ENCODE results near the gene BTBD9. TPM values are rescaled to one million over a fixed set of nuclear protein-coding genes. Genes with fewer than 3 reads are reported as not detected.

BTBD9 gene
- total and polyA plus RNA-seq, 2 donors = 2.9 to 4.2 TPM

DNA sequence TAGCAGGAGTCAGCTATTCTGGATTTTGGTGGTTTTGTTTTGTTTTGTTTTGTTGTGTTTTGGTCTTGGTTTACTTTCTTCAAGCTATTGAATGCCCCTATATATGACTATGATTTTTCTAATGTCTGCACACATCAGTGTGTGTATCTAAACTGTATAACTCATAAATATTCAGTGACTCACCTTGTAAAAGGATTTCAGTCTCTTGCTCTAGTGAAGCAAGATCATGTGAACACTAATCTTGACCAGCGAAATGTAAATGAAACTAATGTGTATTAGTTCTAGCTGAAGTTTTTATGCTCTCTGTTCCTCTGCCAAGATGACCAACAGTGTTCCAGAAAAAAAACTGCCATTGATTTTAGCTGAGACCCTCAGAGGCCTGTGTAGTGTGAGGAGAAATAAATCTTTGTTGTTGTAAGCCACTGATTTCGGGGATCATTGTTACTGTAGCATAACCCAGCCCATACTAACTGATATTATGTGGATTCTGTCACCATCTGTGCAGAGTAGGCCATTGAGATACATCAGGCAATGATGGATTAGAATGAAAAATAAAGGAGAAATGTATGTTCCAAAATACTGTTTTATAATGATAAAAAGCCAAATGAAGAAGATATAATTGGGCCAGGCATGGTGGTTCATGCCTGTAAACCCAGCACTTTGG, 11.5 kb upstream of the BTBD9 start:
- WGBS = 98% methylated on average over 2 of the region's 2 CpGs
- no peak for DNase-seq (ENCODE audit: low read depth in 6 of 9, low spot score in 9 of 9)
- Histone ChIP-seq H3K27me3 (ENCODE audit: control insufficient read depth in 2 of 2, insufficient read depth in 1 of 2, low read length in 1 of 2) (no peaks in the 10 kb centered on the region), H3K4me3 (ENCODE audit: low read length in 2 of 2) (no peak overlapping the region), H3K36me3 (ENCODE audit: control insufficient read depth in 2 of 2, insufficient read depth in 2 of 2, low read length in 1 of 2) (no peaks in the 10 kb centered on the region), H3K9me3 (ENCODE audit: control insufficient read depth in 2 of 2, insufficient read depth in 1 of 2, low read length in 1 of 2) (no peaks in the 10 kb centered on the region), H3K4me1 (ENCODE audit: control insufficient read depth in 2 of 2, insufficient read depth in 2 of 2, low read length in 2 of 2) (no peaks in the 10 kb centered on the region), H3K27ac (ENCODE audit: low read depth in 1 of 2, low read length in 1 of 2) (no peak overlapping the region)

DNA sequence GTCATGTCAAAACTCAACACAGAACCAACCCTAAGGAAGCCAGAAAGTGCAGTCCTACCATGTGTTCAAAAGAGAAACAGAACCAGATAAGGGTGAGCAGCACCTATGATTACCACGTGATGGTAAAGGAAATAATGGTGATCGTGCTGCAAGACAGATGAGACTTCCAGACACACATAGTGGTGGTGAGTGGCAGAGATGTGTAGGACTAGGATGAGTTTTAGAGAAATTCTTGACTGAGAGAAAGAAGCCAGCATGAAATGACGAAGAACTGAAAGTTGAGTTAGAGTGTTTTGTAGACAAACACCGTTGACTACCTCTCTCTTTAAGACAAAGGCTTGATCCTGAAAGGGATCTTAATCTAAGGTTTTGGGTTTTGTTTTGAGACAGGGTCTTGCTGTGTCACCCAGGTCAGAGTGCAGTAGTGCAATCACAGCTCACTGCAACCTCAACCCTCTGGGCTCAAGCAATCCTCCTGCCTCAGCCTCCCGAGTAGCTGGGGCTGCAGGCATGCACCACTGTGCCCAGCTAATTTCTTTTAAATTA, 10.6 kb upstream of the BTBD9 start:
- no peaks in the 10 kb centered on the region for H3K9me3 ChIP-seq (ENCODE audit: control insufficient read depth in 2 of 2, insufficient read depth in 1 of 2, low read length in 1 of 2)
- no peak overlapping the region for H3K27ac ChIP-seq (ENCODE audit: low read depth in 1 of 2, low read length in 1 of 2)
- H3K27me3 ChIP-seq (ENCODE audit: control insufficient read depth in 2 of 2, insufficient read depth in 1 of 2, low read length in 1 of 2) = no peaks in the 10 kb centered on the region
- no peak for DNase-seq (ENCODE audit: low read depth in 6 of 9, low spot score in 9 of 9)
- H3K4me1 ChIP-seq (ENCODE audit: control insufficient read depth in 2 of 2, insufficient read depth in 2 of 2, low read length in 2 of 2) = no peaks in the 10 kb centered on the region
- 97% methylated on average over 5 of the region's 5 CpGs for WGBS
- H3K4me3 ChIP-seq (ENCODE audit: low read length in 2 of 2) = no peak overlapping the region
- H3K36me3 ChIP-seq (ENCODE audit: control insufficient read depth in 2 of 2, insufficient read depth in 2 of 2, low read length in 1 of 2) = no peaks in the 10 kb centered on the region

- Histone ChIP-seq H3K4me1 (ENCODE audit: control insufficient read depth in 2 of 2, insufficient read depth in 2 of 2, low read length in 2 of 2) (no peaks in the 10 kb centered on the region), H3K36me3 (ENCODE audit: control insufficient read depth in 2 of 2, insufficient read depth in 2 of 2, low read length in 1 of 2) (no peaks in the 10 kb centered on the region), H3K4me3 (ENCODE audit: low read length in 2 of 2) (no peak overlapping the region), H3K27ac (ENCODE audit: low read depth in 1 of 2, low read length in 1 of 2) (no peak overlapping the region), H3K27me3 (ENCODE audit: control insufficient read depth in 2 of 2, insufficient read depth in 1 of 2, low read length in 1 of 2) (no peaks in the 10 kb centered on the region), H3K9me3 (ENCODE audit: control insufficient read depth in 2 of 2, insufficient read depth in 1 of 2, low read length in 1 of 2) (no peaks in the 10 kb centered on the region)
- no peak for DNase-seq (ENCODE audit: low read depth in 6 of 9, low spot score in 9 of 9)
- WGBS = 98% methylated on average over 2 of the region's 2 CpGs
Observed at GRCh38 chr6:38649744-38650143, 10.0 kb upstream of the BTBD9 start.

DNA sequence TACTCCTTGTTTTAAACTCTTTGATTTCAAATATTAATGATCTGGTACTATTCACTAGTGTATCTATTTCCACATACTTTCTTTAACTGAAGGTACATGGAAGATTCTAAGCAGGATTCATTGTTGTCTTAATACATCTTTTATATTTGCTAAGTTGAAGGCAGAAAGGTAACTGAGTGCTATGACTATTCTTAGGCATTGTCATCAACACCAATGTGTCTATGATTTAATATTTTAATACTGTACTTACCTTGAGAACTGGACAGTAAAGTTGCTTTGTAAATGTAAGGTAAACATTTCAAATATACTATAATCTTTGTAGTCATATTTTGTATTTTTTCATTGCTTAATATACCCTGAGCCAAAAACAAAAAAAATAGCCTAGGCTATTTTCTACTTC, 8.9 kb upstream of the BTBD9 start:
- no peak for DNase-seq (ENCODE audit: low read depth in 6 of 9, low spot score in 9 of 9)
- H3K36me3 ChIP-seq (ENCODE audit: control insufficient read depth in 2 of 2, insufficient read depth in 2 of 2, low read length in 1 of 2) = no peaks in the 10 kb centered on the region
- H3K4me1 ChIP-seq (ENCODE audit: control insufficient read depth in 2 of 2, insufficient read depth in 2 of 2, low read length in 2 of 2) = no peaks in the 10 kb centered on the region
- H3K27me3 ChIP-seq (ENCODE audit: control insufficient read depth in 2 of 2, insufficient read depth in 1 of 2, low read length in 1 of 2) = no peaks in the 10 kb centered on the region
- H3K4me3 ChIP-seq (ENCODE audit: low read length in 2 of 2) = no peak overlapping the region
- no peak overlapping the region for H3K27ac ChIP-seq (ENCODE audit: low read depth in 1 of 2, low read length in 1 of 2)
- no peaks in the 10 kb centered on the region for H3K9me3 ChIP-seq (ENCODE audit: control insufficient read depth in 2 of 2, insufficient read depth in 1 of 2, low read length in 1 of 2)

DNA sequence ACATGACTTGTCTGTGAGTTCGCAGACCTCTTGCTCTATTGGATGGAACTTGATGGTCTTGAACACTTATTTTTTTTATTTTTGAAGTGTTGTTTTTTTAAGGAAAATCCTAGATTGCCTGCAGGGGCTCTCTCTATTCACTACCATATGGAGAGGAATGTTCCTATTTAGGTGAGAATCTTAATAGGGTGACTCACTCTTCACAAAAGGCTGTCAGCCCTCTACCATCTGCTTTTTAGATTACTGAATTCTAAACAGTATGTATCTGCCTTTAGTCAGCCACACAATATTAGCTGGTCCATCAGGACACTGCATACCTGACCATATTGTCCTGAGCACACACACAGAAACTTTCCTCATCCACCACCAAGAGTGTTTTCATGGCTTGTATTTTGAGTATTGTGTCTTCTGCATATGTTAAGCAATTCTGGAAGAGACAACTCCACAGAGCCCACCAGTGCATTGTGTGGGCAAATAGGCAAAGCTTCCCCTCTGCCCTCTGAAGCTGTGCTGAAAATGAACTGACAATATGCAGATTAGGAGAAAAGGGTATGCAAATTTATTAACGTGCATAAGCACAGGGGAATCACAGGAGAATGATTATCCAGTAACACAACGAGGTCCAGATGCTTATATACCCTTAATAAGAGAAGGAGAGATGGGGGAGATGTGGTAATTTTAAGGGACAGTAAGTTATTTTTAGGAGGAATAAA, 6.6 kb upstream of the BTBD9 start:
- 94% methylated on average over 3 of the region's 3 CpGs for WGBS
- no peak for DNase-seq (ENCODE audit: low read depth in 6 of 9, low spot score in 9 of 9)
- H3K27me3 ChIP-seq (ENCODE audit: control insufficient read depth in 2 of 2, insufficient read depth in 1 of 2, low read length in 1 of 2) = no peaks in the 10 kb centered on the region
- no peak overlapping the region for H3K27ac ChIP-seq (ENCODE audit: low read depth in 1 of 2, low read length in 1 of 2)
- H3K4me1 ChIP-seq (ENCODE audit: control insufficient read depth in 2 of 2, insufficient read depth in 2 of 2, low read length in 2 of 2) = no peaks in the 10 kb centered on the region
- H3K36me3 ChIP-seq (ENCODE audit: control insufficient read depth in 2 of 2, insufficient read depth in 2 of 2, low read length in 1 of 2) = no peaks in the 10 kb centered on the region
- no peaks in the 10 kb centered on the region for H3K9me3 ChIP-seq (ENCODE audit: control insufficient read depth in 2 of 2, insufficient read depth in 1 of 2, low read length in 1 of 2)
- H3K4me3 ChIP-seq (ENCODE audit: low read length in 2 of 2) = no peak overlapping the region

DNA sequence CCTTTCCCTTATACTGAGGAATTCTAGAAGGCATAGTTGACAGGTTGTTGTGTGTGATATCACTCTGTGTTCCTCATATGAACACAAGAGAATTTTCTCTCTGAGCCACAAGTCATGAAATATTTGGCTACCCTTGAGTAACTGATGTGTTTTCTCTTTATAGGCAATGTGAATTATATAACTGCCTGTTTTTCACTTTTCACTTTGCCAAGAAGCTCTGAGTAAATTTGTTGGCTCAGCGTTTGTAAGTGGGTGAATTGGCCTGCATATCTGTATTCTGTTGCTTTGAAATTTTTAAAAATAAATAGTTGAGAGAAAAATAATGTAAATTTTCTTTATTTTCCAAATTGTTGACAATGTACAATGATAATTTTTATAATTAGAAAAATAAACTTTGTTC, 5.2 kb upstream of the BTBD9 start:
- H3K9me3 ChIP-seq (ENCODE audit: control insufficient read depth in 2 of 2, insufficient read depth in 1 of 2, low read length in 1 of 2) = no peaks in the 10 kb centered on the region
- H3K27ac ChIP-seq (ENCODE audit: low read depth in 1 of 2, low read length in 1 of 2) = no peak overlapping the region
- no peak for DNase-seq (ENCODE audit: low read depth in 6 of 9, low spot score in 9 of 9)
- no peaks in the 10 kb centered on the region for H3K36me3 ChIP-seq (ENCODE audit: control insufficient read depth in 2 of 2, insufficient read depth in 2 of 2, low read length in 1 of 2)
- H3K4me1 ChIP-seq (ENCODE audit: control insufficient read depth in 2 of 2, insufficient read depth in 2 of 2, low read length in 2 of 2) = peaks cover 6 to 11% of the 10 kb centered on the region in 2 donors
- 97% methylated on average over 1 of the region's 1 CpG for WGBS
- no peaks in the 10 kb centered on the region for H3K27me3 ChIP-seq (ENCODE audit: control insufficient read depth in 2 of 2, insufficient read depth in 1 of 2, low read length in 1 of 2)
- no peak overlapping the region for H3K4me3 ChIP-seq (ENCODE audit: low read length in 2 of 2)

GRCh38 chr6:38640216-38640909, 634 bp upstream of the BTBD9 start:
- H3K36me3 ChIP-seq (ENCODE audit: control insufficient read depth in 2 of 2, insufficient read depth in 2 of 2, low read length in 1 of 2) = no peaks in the 10 kb centered on the region
- no peaks in the 10 kb centered on the region for H3K27me3 ChIP-seq (ENCODE audit: control insufficient read depth in 2 of 2, insufficient read depth in 1 of 2, low read length in 1 of 2)
- WGBS = 22% methylated on average over 32 of the region's 32 CpGs
- H3K4me1 ChIP-seq (ENCODE audit: control insufficient read depth in 2 of 2, insufficient read depth in 2 of 2, low read length in 2 of 2) = peaks cover 9 to 12% of the 10 kb centered on the region in 2 donors
- DNase-seq (ENCODE audit: low read depth in 6 of 9, low spot score in 9 of 9) = no peak
- peak overlapping the region; percentile 88 to 96 for H3K27ac ChIP-seq (ENCODE audit: low read depth in 1 of 2, low read length in 1 of 2)
- H3K4me3 ChIP-seq (ENCODE audit: low read length in 2 of 2) = peak overlapping the region; percentile 94 to 97
- no peaks in the 10 kb centered on the region for H3K9me3 ChIP-seq (ENCODE audit: control insufficient read depth in 2 of 2, insufficient read depth in 1 of 2, low read length in 1 of 2)

- H3K27ac ChIP-seq (ENCODE audit: low read depth in 1 of 2, low read length in 1 of 2) = peak overlapping the region; percentile 78 to 96
- no peaks in the 10 kb centered on the region for H3K27me3 ChIP-seq (ENCODE audit: control insufficient read depth in 2 of 2, insufficient read depth in 1 of 2, low read length in 1 of 2)
- H3K4me3 ChIP-seq (ENCODE audit: low read length in 2 of 2) = peak overlapping the region; percentile 94 to 97
- DNase-seq (ENCODE audit: low read depth in 6 of 9, low spot score in 9 of 9) = peak in 5 of 9 donors; percentile 13 to 47 (median 25)
- H3K4me1 ChIP-seq (ENCODE audit: control insufficient read depth in 2 of 2, insufficient read depth in 2 of 2, low read length in 2 of 2) = peaks cover 9 to 12% of the 10 kb centered on the region in 2 donors
- 9% methylated on average over 15 of the region's 15 CpGs for WGBS
- no peaks in the 10 kb centered on the region for H3K36me3 ChIP-seq (ENCODE audit: control insufficient read depth in 2 of 2, insufficient read depth in 2 of 2, low read length in 1 of 2)
- no peaks in the 10 kb centered on the region for H3K9me3 ChIP-seq (ENCODE audit: control insufficient read depth in 2 of 2, insufficient read depth in 1 of 2, low read length in 1 of 2)
Observed at GRCh38 chr6:38638941-38639497, 710 bp downstream of the BTBD9 start.

GRCh38 chr6:38637756-38638155, 2.0 kb downstream of the BTBD9 start:
- DNase-seq (ENCODE audit: low read depth in 6 of 9, low spot score in 9 of 9) = no peak
- 97% methylated on average over 5 of the region's 5 CpGs for WGBS
- Histone ChIP-seq H3K27me3 (ENCODE audit: control insufficient read depth in 2 of 2, insufficient read depth in 1 of 2, low read length in 1 of 2) (no peaks in the 10 kb centered on the region), H3K36me3 (ENCODE audit: control insufficient read depth in 2 of 2, insufficient read depth in 2 of 2, low read length in 1 of 2) (no peaks in the 10 kb centered on the region), H3K4me1 (ENCODE audit: control insufficient read depth in 2 of 2, insufficient read depth in 2 of 2, low read length in 2 of 2) (peaks cover 9 to 12% of the 10 kb centered on the region in 2 donors), H3K9me3 (ENCODE audit: control insufficient read depth in 2 of 2, insufficient read depth in 1 of 2, low read length in 1 of 2) (no peaks in the 10 kb centered on the region), H3K4me3 (ENCODE audit: low read length in 2 of 2) (no peak overlapping the region), H3K27ac (ENCODE audit: low read depth in 1 of 2, low read length in 1 of 2) (no peak overlapping the region)

All from thymus (tissue), 11 donors.